Hepatocyte (in vitro differentiated cells): ENCODE data around the gene PLXNB1. TPM values are rescaled to one million over a fixed set of nuclear protein-coding genes. Genes with fewer than 3 reads are reported as not detected.

Source experiments
- DNase-seq: peaks from one replicate; pipeline ENCODE4 v3.0.0-alpha.2; 2016; ENCODE audit warnings: low spot score
- H2AFZ ChIP-seq: fragments of 200-600 bp; sonication (generic); 2 replicates; pipeline ENCODE4 v1.6.0; 2016; ENCODE audit warnings: antibody characterized with exemption, mild to moderate bottlenecking
- H3K27ac ChIP-seq: fragments of 200-600 bp; sonication (generic); 2 replicates; pipeline ENCODE4 v1.5.1; 2016; ENCODE audit warnings: mild to moderate bottlenecking
- H3K27me3 ChIP-seq: fragments of 200-600 bp; sonication (generic); 2 replicates; pipeline ENCODE4 v1.6.1; 2016
- H3K36me3 ChIP-seq: fragments of 200-600 bp; sonication (generic); replicated peaks from 2 replicates; pipeline ENCODE4 v1.5.1; 2016; ENCODE audit warnings: low read depth; ENCODE audit not compliant: insufficient read depth
- H3K4me1 ChIP-seq: fragments of 200-600 bp; sonication (generic); 2 replicates; pipeline ENCODE4 v1.5.1; 2016; ENCODE audit warnings: mild to moderate bottlenecking, moderate library complexity; ENCODE audit not compliant: insufficient read depth
- H3K4me2 ChIP-seq: fragments of 200-600 bp; sonication (generic); 2 replicates; pipeline ENCODE4 v1.6.0; 2016
- H3K4me3 ChIP-seq: fragments of 200-600 bp; sonication (generic); 2 replicates; pipeline ENCODE4 v1.5.1; 2016; ENCODE audit warnings: mild to moderate bottlenecking
- H3K79me2 ChIP-seq: fragments of 200-600 bp; sonication (generic); 2 replicates; pipeline ENCODE4 v1.6.0; 2017; ENCODE audit warnings: mild to moderate bottlenecking
- H3K9me2 ChIP-seq: fragments of 200-600 bp; sonication (generic); replicated peaks from 2 replicates; pipeline ENCODE4 v1.6.0; 2017; ENCODE audit warnings: mild to moderate bottlenecking; ENCODE audit not compliant: insufficient read depth
- H3K9me3 ChIP-seq: fragments of 200-600 bp; sonication (generic); 2 replicates; pipeline ENCODE4 v1.5.1; 2016; ENCODE audit warnings: low read depth, mild to moderate bottlenecking
- H4K20me1 ChIP-seq: fragments of 200-600 bp; sonication (generic); 2 replicates; pipeline ENCODE4 v1.6.0; 2016; ENCODE audit warnings: mild to moderate bottlenecking; ENCODE audit not compliant: insufficient read depth, poor library complexity, severe bottlenecking
- EZH2 ChIP-seq: fragments of 200-600 bp; sonication (generic); IDR thresholded peaks from 2 replicates; pipeline ENCODE4 v1.6.1; 2016; ENCODE audit warnings: antibody characterized with exemption, mild to moderate bottlenecking, borderline replicate concordance
- EZH2phosphoT487 ChIP-seq: fragments of 200-600 bp; sonication (generic); IDR thresholded peaks from one replicate; pipeline ENCODE4 v1.6.1; 2018; ENCODE audit warnings: antibody characterized with exemption, mild to moderate bottlenecking, low read depth, moderate library complexity; ENCODE audit not compliant: unreplicated experiment, severe bottlenecking
- WGBS: methylation state at CpG from one replicate; pipeline ENCODE4 v1.1.6; 2016; ENCODE audit warnings: low lambda C conversion rate; ENCODE audit errors: missing lambda C conversion rate; 5-methylcytosine and 5-hydroxymethylcytosine counted together
- polyA plus RNA-seq: library from polyadenylated mRNA; unstranded; fragments of >200 nt; fragmentation: Nextera tagmentation; extraction: Ambion mirVana; gene quantifications from 2 replicates; pipeline ENCODE4 v1.2.1, GENCODE V29; 2016
- total RNA-seq: library from RNA; depleted of rRNA; stranded (reverse); fragments of >200 nt; gene quantifications from 2 replicates; pipeline ENCODE4 v1.2.3, GENCODE V29; 2014
- TF ChIP-seq, protein P1 (sequence below): fragments of 200-600 bp; sonication (generic); IDR thresholded peaks from 2 replicates; pipeline ENCODE4 v1.5.1; 2016; ENCODE audit warnings: antibody characterized with exemption, mild to moderate bottlenecking; ENCODE audit not compliant: poor library complexity

PLXNB1 gene
- total and polyA plus RNA-seq, 2 experiments from 2014 or later: 71.3 to 74.5 TPM

- Histone ChIP-seq H3K4me3 (no peak overlapping the region), H3K27ac (peak overlapping the region; percentile 34), H4K20me1 (no peaks in the 10 kb centered on the region), H3K9me2 (no peaks in the 10 kb centered on the region), H3K9me3 (no peaks in the 10 kb centered on the region), H3K27me3 (no peaks in the 10 kb centered on the region), H3K4me2 (no peak overlapping the region), H3K79me2 (peaks cover 47% of the 10 kb centered on the region), H2AFZ (no peak overlapping the region), H3K36me3 (no peaks in the 10 kb centered on the region), H3K4me1 (peaks cover 40% of the 10 kb centered on the region)
- WGBS: 94% methylated on average over 8 of the region's 8 CpGs
- no peak for DNase-seq
- TF ChIP-seq EZH2 (no peak), EZH2phosphoT487 (no peak)
- TF ChIP-seq, protein P1, sequence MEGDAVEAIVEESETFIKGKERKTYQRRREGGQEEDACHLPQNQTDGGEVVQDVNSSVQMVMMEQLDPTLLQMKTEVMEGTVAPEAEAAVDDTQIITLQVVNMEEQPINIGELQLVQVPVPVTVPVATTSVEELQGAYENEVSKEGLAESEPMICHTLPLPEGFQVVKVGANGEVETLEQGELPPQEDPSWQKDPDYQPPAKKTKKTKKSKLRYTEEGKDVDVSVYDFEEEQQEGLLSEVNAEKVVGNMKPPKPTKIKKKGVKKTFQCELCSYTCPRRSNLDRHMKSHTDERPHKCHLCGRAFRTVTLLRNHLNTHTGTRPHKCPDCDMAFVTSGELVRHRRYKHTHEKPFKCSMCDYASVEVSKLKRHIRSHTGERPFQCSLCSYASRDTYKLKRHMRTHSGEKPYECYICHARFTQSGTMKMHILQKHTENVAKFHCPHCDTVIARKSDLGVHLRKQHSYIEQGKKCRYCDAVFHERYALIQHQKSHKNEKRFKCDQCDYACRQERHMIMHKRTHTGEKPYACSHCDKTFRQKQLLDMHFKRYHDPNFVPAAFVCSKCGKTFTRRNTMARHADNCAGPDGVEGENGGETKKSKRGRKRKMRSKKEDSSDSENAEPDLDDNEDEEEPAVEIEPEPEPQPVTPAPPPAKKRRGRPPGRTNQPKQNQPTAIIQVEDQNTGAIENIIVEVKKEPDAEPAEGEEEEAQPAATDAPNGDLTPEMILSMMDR: no peak
Measured at GRCh38 chr3:48468329-48468731, 38.4 kb upstream of the PLXNB1 start.

GRCh38 chr3:48467473-48468267 lies 37.8 kb upstream of the PLXNB1 start:
- no peak overlapping the region for H3K4me2 ChIP-seq
- no peaks in the 10 kb centered on the region for H4K20me1 ChIP-seq
- peaks cover 39% of the 10 kb centered on the region for H3K4me1 ChIP-seq
- TF ChIP-seq EZH2: no peak
- TF ChIP-seq EZH2phosphoT487: no peak
- TF ChIP-seq, protein P1: no peak
- no peak for DNase-seq
- no peak overlapping the region for H3K4me3 ChIP-seq
- H3K27me3 ChIP-seq: no peaks in the 10 kb centered on the region
- H3K9me3 ChIP-seq: no peaks in the 10 kb centered on the region
- WGBS: 90% methylated on average over 7 of the region's 7 CpGs
- peak overlapping the region; percentile 99 for H3K27ac ChIP-seq
- H3K79me2 ChIP-seq: peaks cover 47% of the 10 kb centered on the region
- H3K36me3 ChIP-seq: no peaks in the 10 kb centered on the region
- H2AFZ ChIP-seq: no peak overlapping the region
- H3K9me2 ChIP-seq: no peaks in the 10 kb centered on the region

DNA sequence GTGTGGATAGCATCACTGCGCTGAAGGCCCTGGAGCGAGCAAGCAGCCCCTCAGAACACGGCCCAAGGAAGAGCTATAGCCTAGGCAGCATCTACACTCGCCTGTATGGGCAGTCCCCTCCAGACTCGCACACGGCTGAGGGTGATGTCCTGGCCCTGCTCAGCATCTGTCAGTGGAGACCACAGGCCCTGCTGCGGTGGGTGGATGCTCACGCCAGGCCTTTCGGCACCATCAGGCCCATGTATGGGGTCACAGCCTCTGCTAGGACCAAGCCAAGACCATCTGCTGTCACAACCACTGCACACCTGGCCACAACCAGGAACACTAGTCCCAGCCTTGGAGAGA lies 37.2 kb upstream of the PLXNB1 start:
- Histone ChIP-seq H3K4me3 (no peak overlapping the region), H4K20me1 (no peaks in the 10 kb centered on the region), H3K9me2 (no peaks in the 10 kb centered on the region), H3K27me3 (no peaks in the 10 kb centered on the region), H3K9me3 (no peaks in the 10 kb centered on the region), H3K79me2 (peaks cover 42% of the 10 kb centered on the region), H3K27ac (peak overlapping the region; percentile 99), H3K4me1 (peaks cover 35% of the 10 kb centered on the region), H3K36me3 (no peaks in the 10 kb centered on the region), H3K4me2 (no peak overlapping the region), H2AFZ (no peak overlapping the region)
- WGBS: 93% methylated on average over 9 of the region's 9 CpGs
- DNase-seq: no peak
- no peak for TF ChIP-seq EZH2
- no peak for TF ChIP-seq EZH2phosphoT487
- TF ChIP-seq, protein P1: no peak
